GM10847 (cell line): ENCODE data around the gene SLC26A6.
A peak's percentile ranks its signal among the peaks of the same experiment; 100 is the strongest.

Experiments
- POLR2A ChIP-seq: IDR thresholded peaks from 2 replicates; pipeline ENCODE4 v1.6.1; 2011; ENCODE audit not compliant: insufficient read length; ENCODE audit errors: extremely low read depth

SLC26A6 gene

DNA sequence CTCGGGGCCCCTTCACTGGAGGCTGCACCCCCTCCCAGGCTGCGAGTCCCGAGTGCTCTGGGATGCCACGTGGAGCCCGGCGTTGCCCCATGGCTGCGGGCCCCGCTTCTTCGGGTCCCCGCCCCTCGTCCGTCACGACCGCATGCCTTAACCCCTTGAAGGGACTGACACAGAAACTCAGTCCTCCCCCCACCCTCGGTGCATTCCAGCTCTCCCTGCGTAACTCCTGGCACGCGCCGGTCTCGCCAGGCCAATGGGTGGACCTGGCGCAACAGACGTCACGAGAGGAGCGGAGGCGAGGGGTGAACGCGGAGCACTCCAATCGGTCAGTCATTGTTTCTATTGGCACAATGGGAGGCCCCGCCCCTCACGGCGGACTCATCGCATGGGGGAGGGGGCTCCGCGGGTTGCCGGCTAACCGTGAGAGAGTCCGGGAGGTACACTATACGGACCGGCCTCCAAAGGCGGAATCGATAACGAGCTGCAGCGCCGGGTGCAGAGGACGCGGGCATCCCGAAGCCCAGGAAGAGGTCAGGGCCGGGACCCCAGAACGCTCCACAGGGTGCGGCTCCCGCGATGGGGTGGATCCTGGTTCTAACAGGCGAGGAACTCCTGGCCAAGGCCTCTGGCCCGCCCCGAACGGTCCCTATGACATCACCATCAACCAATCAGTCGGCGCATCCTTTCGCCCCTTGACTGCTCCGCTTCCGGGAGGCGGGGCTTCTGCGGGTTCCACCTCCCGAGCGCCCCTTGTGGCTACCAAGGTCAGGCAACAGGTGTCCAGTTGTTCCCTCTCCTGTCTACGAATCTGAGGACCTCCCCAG is 28.4 kb upstream of the SLC26A6 start:
- peak; percentile 38 for TF ChIP-seq POLR2A

DNA sequence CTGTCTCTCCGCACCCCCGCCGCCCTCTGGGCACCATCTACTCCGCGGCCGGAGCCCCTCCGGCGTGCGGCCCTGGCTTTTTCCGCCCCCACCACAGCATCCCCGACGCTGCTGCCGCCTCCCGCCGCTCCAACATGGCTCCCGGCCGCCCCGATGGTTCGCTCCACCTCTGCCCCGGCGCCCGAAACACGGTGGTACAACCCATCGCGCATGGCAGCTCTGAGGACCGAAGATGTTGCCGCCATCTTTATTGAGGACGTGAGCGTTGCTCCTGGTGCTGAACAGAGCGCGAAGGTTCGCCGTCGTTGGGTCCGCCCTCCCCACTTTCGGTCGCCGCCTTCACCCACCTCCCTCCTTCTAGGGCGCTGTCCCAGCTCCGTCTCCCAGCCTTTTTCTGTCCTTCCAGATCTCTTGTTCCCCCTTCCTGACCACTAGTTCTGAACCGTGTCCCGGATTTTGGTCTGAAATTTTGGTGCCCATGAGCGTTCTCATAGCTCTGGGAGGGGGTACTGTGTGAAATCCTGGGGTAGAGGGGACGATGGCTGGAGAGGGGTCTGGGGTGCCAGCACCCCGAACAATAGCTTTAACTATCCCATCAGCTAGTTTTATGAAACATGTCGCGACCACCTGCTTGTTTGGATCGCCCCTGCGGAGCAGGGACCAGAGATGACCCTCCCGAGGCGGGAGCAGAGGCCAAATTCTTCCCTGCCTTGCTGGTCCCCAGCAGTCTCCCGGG is 27.7 kb upstream of the SLC26A6 start, which contains the start of gene CELSR3:
CELSR3 (minus strand) TSS at position 134 of the 736 bp plus-strand sequence. CDS start 252 bp downstream, outside the sequence.
- no peak for TF ChIP-seq POLR2A

DNA sequence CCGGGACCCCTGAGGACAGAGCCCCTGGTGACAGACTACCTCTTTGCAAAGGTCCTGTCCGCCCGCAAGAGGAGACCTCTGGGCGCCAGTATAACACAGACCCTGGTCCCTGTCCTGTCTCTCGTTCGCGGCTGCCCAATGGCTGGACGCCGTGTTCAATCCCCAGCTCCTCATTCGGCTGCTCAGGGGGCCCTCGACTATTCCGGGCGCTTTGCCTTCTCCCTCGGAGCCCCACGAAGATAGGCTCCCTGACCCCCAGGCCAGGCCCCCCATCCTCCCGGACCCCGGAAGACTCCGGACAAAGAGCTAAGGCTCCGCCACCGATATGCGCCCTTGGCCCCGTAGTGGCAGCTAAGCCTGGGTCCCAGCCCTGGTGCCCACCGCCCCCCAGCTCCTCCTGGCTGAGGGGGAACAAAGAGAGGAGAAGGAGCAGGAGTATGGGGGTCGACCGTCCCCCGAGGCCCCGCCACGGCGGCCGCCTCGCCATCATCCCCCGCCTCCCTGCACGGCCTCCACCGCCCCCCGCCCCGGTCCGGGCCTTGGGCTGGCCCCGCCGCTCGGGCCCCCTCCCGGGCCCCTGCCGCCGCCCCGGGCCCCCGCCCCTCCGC is 27.0 kb upstream of the SLC26A6 start:
- TF ChIP-seq POLR2A = no peak

DNA sequence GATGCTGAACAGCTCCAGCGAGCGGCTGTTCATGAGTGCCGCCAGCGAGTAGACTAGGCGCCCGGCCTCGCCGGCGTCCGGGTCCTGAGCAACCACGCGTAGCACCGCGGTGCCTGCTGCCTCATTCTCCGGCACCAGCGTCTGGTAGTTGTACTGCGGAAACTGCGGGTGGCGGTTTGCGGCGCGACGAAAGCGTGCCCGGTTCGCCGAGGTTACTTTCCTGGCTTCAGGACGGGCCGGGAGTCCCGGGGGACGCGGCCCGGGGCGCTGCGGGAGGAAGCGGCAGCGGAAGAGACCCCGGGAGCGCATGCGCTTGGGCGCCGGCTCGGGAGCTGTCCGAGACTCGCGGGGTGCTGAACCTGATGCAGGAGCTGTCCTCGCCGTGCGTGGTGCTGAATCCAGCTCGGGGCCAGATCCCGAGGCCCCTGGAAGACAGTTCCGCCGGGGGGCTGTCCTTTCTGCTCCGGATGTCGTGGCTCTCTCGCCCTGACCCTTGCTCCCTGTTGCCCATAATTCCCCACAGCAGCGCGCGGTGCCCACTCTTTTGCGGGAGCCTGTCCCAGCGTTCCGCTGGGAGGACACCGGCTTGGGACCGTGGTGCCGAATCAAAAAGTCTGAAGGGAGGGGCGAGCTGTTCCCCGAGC is 26.4 kb upstream of the SLC26A6 start:
- no peak for TF ChIP-seq POLR2A

DNA sequence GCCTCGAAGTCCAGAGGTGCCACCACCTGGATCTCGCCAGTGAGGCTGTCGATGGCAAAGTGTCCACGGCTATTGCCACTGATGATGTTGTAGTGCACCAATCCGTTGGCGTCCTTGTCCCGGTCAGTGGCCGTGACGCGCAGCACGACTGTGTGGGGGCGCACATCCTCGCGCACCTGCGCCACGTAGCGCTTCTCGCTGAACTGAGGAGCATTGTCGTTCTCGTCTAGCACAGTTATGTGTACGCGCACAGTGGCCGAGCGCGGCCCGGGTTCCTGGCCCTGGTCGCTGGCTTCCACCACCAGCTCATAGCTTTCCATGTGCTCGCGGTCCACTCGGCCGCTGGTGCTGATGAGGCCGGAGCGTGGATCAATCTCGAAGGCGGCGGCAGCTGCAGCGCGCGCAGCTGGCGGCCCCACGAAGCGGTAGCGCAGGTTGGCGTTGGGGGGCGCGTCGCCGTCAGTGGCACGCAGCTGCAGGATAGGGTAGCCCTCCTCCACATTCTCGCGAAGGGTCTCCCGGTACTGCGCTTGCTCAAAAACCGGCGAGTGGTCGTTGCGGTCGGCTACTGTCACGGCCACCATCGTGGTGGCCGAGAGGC is 25.6 kb upstream of the SLC26A6 start:
- TF ChIP-seq POLR2A = no peak

DNA sequence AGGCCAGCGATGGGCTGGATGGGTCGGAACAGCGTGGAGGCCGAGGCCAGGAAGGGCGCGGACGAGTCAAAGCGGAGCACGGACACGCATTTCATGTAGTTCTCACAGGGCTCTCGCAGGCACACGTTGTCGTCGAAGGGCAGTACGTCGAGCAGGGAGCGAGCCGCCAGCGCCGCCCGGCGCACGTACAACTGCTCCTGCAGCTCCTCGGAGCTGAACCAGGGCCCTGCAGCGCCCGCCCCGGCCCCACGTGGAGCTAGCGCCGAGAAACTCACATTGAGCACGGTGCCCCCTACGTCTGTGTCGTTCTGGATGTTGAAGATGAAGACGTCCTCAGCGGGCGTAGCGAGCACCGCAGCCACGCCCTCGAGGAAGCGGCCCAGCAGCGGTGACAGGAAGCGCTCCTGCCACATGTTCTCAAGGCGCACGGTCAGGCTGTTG is 21.6 kb upstream of the SLC26A6 start:
- TF ChIP-seq POLR2A = no peak

DNA sequence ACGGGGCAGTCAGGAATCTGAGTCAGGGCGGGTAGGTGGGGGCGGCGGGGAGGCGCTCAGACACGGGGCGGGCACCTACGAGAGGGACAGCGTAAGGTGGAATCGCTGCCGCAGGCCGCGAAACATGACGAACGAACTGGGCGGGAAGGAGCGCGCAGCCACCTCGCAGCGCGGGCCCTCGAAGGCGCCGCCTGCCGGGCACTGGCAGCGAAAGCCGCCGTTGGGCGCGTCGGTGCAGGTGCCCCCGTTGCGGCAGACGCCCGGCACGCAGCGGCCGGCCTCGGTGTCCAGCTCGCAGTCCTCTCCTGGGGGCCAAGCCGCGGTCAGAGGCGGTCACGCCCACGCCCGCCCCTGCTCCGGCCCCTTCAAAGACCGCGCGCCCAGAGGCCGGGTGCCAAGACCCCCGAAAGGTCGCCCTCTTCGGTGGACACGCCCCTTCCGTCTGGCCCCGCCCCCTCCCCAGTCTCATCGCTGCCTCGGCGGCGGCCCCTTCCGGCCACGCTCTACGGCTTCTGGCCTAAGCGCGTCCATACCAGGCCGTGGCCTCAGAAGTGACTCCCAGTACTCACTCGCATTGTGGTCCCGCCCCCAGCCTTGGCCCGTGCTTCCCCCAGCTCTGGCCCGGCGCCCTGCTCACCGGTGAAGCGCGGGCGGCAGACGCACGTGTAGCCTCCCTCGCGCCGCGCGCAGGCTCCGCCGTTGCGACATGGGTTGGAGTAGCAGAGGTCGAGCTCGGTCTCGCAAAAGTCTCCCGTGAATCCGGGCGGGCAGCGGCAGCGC is 21.0 kb upstream of the SLC26A6 start:
- TF ChIP-seq POLR2A = peak; percentile 7

DNA sequence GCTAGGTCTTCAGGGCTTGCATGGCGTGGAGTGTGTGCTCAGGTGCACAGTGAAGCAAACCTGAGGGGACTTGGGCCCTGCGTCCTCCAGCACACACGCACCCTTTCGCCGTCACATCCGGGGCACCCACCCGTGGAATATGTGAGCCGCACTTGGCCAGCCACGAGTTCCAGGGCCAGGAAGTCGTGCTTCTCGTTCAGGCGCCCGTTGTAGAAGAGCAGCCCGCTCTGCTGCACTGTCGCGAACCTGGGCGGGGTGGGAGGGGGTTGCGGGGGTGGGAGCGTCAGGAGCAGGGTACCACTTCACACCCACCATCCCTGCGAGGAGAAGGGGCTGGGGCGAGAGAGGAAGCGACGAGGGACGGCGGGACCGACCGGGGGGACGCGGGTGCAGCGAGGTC is 20.3 kb upstream of the SLC26A6 start:
- no peak for TF ChIP-seq POLR2A

DNA sequence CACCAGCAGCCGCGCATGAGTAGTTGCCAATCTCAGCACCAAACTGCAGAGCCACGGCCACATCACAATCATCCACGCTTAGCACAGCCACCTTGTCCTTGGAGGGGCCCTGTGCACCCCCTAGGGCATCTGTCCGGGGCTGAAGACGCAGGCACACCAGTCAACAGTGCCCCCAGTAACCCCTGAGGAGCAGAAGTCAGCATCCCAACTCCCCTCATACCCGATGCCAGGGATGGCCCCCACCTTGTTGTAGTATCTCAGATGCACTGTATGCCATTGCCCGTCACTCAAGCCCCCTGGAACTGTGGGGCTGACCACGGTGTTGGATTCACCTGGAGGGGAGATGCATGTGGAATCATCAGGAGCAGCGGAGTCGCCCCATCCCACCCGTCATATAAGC is 19.8 kb upstream of the SLC26A6 start:
- TF ChIP-seq POLR2A = no peak

DNA sequence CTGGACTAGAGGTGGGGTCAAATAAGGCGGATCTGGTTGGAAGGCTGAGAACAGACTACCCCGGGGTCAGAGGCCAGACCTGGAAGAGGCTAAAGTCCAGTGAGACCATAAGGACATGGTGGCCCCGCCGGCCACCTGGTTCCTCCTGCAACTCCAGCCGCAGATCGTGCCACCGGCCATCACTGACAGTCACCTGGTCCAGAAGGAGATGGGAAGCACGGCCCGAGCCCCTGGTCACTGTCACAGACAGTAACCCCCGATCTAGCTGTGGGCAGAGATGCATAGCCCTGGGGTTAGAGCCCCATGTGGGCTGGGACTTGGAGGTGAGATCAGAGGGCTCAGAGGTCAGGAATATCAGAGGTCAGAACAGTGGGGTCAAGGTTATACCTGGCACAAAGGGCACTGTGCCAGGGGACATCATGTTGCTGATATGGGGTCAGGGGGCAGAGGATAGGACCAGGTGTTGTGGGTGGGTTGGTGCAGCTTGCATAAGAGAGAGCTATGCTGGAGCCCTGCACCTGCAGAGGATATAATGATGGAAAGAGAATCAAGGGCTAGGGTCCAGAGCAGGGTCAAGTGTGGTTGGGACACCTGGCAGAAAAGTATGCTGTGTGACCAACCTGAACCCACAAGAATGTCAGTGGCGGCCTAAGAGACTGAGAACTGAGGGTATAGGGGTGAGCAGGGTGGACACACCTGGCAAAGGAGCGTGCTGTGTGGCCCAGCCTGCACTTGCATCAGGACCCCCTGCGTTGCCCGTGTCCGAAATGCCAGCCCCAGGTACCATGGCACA is 17.9 kb upstream of the SLC26A6 start:
- TF ChIP-seq POLR2A = no peak

DNA sequence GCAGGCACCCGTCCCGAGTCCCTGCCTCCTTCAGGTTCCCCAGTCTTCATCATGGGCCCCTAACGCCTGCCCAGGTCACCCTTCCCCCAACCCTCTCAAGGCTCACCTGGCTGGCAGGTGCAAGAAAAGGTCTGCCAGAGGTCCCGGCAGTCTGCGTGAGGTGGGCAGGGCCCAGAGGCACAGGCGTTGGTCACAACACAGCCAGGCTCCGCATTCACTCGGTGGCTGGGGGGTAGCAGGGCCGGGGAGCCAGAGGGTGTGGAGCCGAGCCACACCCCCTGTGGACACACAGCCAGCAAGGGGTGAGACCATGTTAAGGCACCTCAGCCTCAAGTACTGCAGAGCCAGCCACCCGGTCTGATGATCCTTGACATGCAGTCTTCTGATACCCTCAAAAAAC is 16.5 kb upstream of the SLC26A6 start:
- no peak for TF ChIP-seq POLR2A

DNA sequence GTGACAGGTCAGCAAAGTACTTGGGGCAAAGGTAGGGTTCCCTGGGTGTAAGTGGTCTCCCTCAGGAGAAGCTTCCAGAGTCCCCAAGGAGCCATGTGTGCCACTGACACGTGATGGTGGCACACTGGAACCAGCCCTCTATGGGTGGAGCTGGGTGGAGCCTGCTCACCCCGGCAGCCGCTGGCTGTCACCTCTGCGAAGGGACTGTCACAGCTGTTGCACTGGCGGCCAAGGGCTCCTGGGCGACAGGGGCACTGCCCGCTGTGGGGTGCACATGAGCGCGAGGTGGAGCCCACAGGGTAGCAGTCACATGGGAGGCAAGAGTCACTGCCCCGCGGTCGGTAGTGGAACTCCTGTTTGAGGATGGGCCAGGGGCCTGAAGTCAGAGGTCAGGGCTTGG is 15.5 kb upstream of the SLC26A6 start:
- no peak for TF ChIP-seq POLR2A

DNA sequence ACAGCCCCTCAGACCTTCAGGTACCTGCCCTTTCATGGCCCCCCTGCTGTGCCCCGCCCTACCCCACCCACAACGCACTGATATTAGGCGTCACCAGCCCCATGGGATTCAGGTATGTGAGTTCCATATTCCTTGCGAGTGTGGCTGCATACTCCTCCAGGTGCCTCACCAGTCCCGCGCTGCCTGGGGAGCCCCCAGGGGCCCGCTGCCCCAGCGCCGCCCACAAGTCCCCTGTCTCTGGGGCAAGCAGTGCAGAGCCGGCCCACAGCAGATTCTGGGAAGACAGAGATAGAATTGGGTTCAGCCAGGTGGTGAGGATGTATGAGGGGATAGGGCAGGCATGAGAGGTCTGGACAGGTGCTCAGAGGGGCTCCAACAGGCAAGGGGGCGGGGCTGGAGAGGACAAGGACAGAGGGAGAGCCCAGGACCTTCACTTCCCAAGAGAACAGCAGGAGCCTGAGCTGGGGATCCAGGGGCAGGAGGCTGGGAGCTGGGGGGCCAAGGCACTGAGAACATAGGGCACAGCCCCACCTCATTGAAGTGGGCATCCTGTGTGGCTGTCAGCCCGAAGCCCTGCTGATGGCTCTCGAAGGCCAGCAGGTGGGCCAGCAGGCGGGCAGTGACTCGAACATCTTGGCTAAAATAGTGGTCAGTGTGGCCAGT is 13.1 kb upstream of the SLC26A6 start:
- TF ChIP-seq POLR2A = no peak
